ENCODE results near the gene RXRA.

Gene RXRA

DNA sequence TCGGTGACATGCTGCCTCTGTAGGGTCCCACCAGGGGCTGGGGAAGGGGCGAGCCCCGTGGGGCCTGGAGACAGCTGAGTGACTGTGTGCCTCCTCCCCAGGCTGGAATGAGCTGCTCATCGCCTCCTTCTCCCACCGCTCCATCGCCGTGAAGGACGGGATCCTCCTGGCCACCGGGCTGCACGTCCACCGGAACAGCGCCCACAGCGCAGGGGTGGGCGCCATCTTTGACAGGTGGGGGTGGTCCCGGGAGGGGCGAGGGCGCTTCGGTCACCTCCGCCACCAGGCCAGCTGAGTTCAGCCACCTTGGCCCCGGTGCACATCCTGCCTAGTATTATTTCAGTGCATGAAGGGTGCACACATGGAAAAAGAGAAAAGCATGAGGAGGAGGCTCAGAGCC, 102.8 kb downstream of the RXRA start:
- Histone ChIP-seq H3K4me3 (no peak overlapping the region), H3K9me3 (no peaks in the 10 kb centered on the region), H3K4me1 (peaks cover 70% of the 10 kb centered on the region), H3K27ac (no peak overlapping the region), H3K9ac (no peak overlapping the region), H4K20me1 (peaks cover 94% of the 10 kb centered on the region), H3K4me2 (peak overlapping the region; percentile 79), H3K36me3 (peaks cover 77% of the 10 kb centered on the region), H3K27me3 (no peaks in the 10 kb centered on the region)
- TF ChIP-seq Cebpa-rat (IDR thresholded peaks at IDR 0.05): no peak

- Histone ChIP-seq H3K4me3 (no peak overlapping the region), H3K4me1 (peaks cover 75% of the 10 kb centered on the region), H3K4me2 (0 out of 2 replicates have a peak overlapping the region, but pooled peaks have one; percentile 79), H3K27me3 (no peaks in the 10 kb centered on the region), H3K27ac (no peak overlapping the region), H3K36me3 (peaks cover 77% of the 10 kb centered on the region), H4K20me1 (peaks cover 94% of the 10 kb centered on the region), H3K9me3 (no peaks in the 10 kb centered on the region), H3K9ac (no peak overlapping the region)
- TF ChIP-seq Cebpa-rat (IDR thresholded peaks at IDR 0.05): no peak
These were observed 103.2 kb downstream of the RXRA start for GRCh38 chr9:134429481-134429880.

- Histone ChIP-seq H3K4me1 (peaks cover 65% of the 10 kb centered on the region), H3K36me3 (peaks cover 73% of the 10 kb centered on the region)
These were observed 104.8 kb downstream of the RXRA start for GRCh38 chr9:134431095-134431494.

DNA sequence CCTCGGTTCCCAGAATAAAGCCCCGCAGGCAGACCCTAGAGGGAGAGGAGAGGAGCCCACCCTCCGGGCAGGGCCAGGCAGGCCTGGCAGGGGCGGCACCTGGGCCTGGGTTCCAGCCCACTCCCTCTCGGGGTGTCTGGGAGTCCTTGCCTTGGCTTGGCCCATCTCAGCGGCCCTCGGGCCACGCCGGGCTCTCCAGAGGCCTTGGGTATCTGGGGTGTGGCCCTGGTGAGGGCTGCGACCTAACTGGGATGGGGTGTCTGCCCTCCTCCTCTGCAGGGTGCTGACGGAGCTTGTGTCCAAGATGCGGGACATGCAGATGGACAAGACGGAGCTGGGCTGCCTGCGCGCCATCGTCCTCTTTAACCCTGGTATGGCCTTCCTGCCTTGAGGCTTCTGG, 105.4 kb downstream of the RXRA start:
- Histone ChIP-seq H3K36me3 (peaks cover 73% of the 10 kb centered on the region), H3K4me1 (peaks cover 59% of the 10 kb centered on the region), H3K4me2 (no peak overlapping the region), H3K4me3 (no peak overlapping the region), H3K9me3 (no peaks in the 10 kb centered on the region), H3K27me3 (no peaks in the 10 kb centered on the region), H3K27ac (no peak overlapping the region), H3K9ac (no peak overlapping the region), H4K20me1 (peaks cover 88% of the 10 kb centered on the region)
- no peak for TF ChIP-seq Cebpa-rat (IDR thresholded peaks at IDR 0.05)

More at GRCh38 chr9:134431095-134431494, 104.8 kb downstream of the RXRA start:
- no peak overlapping the region for H3K4me3 ChIP-seq
- no peaks in the 10 kb centered on the region for H3K9me3 ChIP-seq
- H3K4me2 ChIP-seq: no peak overlapping the region
- no peak for TF ChIP-seq Cebpa-rat (IDR thresholded peaks at IDR 0.05)
- no peak overlapping the region for H3K9ac ChIP-seq
- no peaks in the 10 kb centered on the region for H3K27me3 ChIP-seq
- H4K20me1 ChIP-seq: peaks cover 88% of the 10 kb centered on the region
- H3K27ac ChIP-seq: no peak overlapping the region

- no peaks in the 10 kb centered on the region for H3K9me3 ChIP-seq
- TF ChIP-seq Cebpa-rat (IDR thresholded peaks at IDR 0.05): no peak
- H3K27ac ChIP-seq: no peak overlapping the region; the same call in 1 of the 2 replicates
- no peak overlapping the region for H3K9ac ChIP-seq
- H3K4me1 ChIP-seq: peaks cover 58% of the 10 kb centered on the region
- peaks cover 81% of the 10 kb centered on the region for H3K36me3 ChIP-seq
- no peak overlapping the region for H3K4me3 ChIP-seq
- no peaks in the 10 kb centered on the region for H3K27me3 ChIP-seq
- H3K4me2 ChIP-seq: no peak overlapping the region
- H4K20me1 ChIP-seq: peaks cover 88% of the 10 kb centered on the region
These were observed 106.2 kb downstream of the RXRA start for GRCh38 chr9:134432471-134432870.

DNA sequence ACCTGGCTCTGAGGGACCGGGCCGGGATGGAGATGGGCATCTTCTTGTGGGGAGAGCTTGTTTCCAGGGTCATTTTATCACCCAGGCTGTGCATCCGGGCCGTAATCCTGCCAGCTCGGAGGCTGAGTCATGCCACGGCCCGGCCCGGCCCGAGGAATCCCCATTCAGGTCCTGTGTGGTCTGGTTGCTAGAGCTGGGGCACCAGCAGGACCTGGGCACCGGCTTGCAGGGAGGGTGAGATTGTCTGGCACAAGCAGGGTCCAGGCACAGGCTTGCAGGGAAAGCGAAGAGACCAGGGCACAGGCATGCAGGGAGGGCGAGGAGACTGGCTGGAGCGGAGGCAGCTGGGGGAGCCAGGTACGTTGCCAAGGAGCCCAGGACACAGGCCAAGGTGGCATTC, 106.8 kb downstream of the RXRA start:
- Histone ChIP-seq H3K36me3 (peaks cover 82% of the 10 kb centered on the region), H3K27ac (no peak overlapping the region), H3K9ac (no peak overlapping the region), H4K20me1 (peaks cover 88% of the 10 kb centered on the region), H3K4me3 (no peak overlapping the region), H3K4me2 (no peak overlapping the region), H3K4me1 (peaks cover 57% of the 10 kb centered on the region), H3K9me3 (no peaks in the 10 kb centered on the region), H3K27me3 (no peaks in the 10 kb centered on the region)
- no peak for TF ChIP-seq Cebpa-rat (IDR thresholded peaks at IDR 0.05)

GRCh38 chr9:134433909-134434882, 107.9 kb downstream of the RXRA start:
- H3K4me3 ChIP-seq: no peak overlapping the region
- H3K4me1 ChIP-seq: peaks cover 57% of the 10 kb centered on the region
- no peak for TF ChIP-seq Cebpa-rat (IDR thresholded peaks at IDR 0.05)

GRCh38 chr9:134434894-134435506, 108.7 kb downstream of the RXRA start:
- Histone ChIP-seq H3K9ac (no peak overlapping the region), H3K27ac (no peak overlapping the region), H4K20me1 (peaks cover 90% of the 10 kb centered on the region), H3K4me3 (no peak overlapping the region), H3K4me1 (peaks cover 58% of the 10 kb centered on the region), H3K9me3 (no peaks in the 10 kb centered on the region), H3K4me2 (no peak overlapping the region), H3K27me3 (no peaks in the 10 kb centered on the region; the same call in 1 of the 2 replicates), H3K36me3 (peaks cover 72% of the 10 kb centered on the region)
- no peak for TF ChIP-seq Cebpa-rat (IDR thresholded peaks at IDR 0.05)

More at GRCh38 chr9:134433909-134434882, 107.9 kb downstream of the RXRA start:
- no peak overlapping the region for H3K9ac ChIP-seq
- H3K27me3 ChIP-seq: no peaks in the 10 kb centered on the region; the same call in 1 of the 2 replicates
- H3K4me2 ChIP-seq: peak overlapping the region; percentile 37
- H3K36me3 ChIP-seq: peaks cover 78% of the 10 kb centered on the region
- H3K27ac ChIP-seq: no peak overlapping the region
- H4K20me1 ChIP-seq: peaks cover 88% of the 10 kb centered on the region
- no peaks in the 10 kb centered on the region for H3K9me3 ChIP-seq

- Histone ChIP-seq H4K20me1 (peaks cover 90% of the 10 kb centered on the region), H3K4me3 (no peak overlapping the region), H3K4me2 (no peak overlapping the region), H3K4me1 (peaks cover 58% of the 10 kb centered on the region), H3K9me3 (no peaks in the 10 kb centered on the region), H3K36me3 (peaks cover 65% of the 10 kb centered on the region), H3K27me3 (no peaks in the 10 kb centered on the region; the same call in 1 of the 2 replicates), H3K27ac (no peak overlapping the region), H3K9ac (no peak overlapping the region)
- no peak for TF ChIP-seq Cebpa-rat (IDR thresholded peaks at IDR 0.05)
These were observed 109.5 kb downstream of the RXRA start for GRCh38 chr9:134435550-134436378.

Data from BLaER1 (cell line).